Fibroblast of gingiva (primary cell): ENCODE data around the gene TRAPPC13.

Experiments
- DNase-seq: peaks from one replicate; pipeline ENCODE4 v3.0.0-alpha.2; 2011; ENCODE audit warnings: low read depth

TRAPPC13 gene

DNA sequence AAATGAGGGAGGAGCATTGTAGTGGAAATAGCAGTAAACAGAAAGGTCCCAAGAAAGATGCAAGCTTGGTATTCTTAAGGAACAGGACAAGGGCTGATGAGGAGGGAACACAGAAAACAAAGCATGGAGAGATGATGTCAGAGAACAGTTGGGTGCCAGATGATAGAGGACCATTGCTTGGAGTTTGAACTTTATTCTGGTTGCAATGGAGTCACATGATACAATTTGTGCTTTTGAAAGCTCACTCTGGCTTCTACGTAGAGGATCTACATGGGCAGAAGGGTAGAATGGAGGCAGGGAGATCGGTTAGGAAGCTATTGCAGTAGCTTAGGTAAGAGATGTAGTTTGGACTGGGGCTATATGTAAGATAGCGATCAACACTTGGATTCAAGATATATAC lies 57.3 kb downstream of the TRAPPC13 start:
- DNase-seq = no peak

DNA sequence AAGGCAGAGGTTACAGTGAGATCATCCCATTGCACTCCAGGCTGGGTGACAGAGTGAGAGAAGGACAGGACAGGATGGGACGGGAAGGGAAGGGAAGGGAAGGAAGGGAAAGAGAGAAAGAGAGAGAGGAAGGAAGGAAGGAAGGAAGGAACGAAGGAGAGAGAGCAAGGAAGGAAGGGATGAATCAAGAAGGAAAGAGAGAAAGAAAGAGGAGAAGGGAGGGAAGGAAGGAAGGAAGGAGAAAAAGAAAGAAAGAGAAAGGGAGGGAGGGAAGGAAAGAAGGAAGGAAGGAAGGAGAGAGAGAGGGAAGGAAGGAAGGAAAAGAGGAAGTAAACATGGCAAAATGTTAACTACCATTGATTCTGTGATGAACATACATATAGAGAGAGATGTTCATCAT lies 68.3 kb downstream of the TRAPPC13 start:
- DNase-seq = no peak

DNA sequence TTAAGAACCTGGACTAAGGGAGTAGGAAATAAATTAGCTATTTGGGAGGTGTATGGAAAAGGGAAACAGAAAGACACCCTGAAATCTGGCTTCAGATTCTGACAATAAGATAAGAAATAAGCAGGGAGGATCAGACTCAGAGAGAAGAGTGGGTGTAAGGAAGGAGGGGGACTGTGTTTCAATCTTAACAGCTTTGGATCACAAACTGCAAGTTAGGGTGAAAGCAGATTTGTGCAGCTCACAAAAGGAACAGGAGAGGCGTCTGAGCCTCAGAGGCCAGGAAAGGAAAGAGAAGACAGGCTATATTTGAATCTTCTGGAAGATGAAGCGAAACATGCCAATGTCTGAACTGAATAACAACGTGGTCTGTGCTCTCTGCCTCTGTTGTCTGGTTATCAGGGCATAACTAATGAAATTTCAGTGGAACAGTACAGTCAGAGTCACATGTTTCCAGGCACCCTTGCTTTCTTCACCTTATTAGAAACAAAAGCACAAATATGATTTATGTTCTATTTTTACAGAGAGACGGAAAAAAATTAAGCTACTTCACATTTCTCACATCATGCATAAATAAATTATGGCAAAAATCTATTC lies 70.4 kb downstream of the TRAPPC13 start:
- DNase-seq = no peak

DNA sequence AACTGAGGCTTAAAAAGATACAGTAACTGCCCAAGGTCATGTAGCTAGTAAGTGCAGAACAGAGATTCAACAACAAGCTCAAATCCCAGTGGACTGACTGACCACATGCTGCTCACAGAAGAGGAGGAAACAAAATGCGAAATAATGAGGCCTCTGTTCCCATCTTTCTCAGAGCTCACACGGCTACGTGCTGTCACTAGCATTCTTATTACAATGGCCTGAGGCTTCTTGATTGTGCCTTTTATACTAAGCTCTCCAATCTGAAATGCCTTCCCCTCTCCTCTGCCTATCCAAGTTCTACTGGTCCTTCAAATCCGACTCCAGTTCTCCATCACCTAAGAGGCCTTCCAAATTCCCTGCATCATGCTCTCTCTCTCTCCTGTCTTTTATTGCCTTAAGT lies 71.1 kb downstream of the TRAPPC13 start:
- no peak for DNase-seq

DNA sequence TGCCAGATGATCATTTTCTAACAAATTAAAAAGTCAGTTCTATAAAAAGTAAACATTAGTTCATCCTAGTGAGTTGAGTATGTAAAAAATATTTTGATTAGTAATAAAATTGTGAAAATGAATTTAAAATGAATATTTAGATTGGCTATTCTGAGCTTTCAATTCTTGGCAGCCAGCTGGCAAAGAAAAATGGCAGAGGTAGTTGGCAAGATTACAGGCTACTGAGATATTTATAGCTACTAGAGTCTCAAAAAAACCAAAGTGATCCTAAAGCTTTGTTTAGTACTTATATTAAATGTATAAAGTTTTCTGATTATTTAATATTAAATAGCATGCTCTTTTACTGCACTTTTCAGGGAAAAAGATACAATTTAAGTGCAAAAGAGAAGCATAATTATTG lies 72.1 kb downstream of the TRAPPC13 start:
- DNase-seq = peak; percentile 23

DNA sequence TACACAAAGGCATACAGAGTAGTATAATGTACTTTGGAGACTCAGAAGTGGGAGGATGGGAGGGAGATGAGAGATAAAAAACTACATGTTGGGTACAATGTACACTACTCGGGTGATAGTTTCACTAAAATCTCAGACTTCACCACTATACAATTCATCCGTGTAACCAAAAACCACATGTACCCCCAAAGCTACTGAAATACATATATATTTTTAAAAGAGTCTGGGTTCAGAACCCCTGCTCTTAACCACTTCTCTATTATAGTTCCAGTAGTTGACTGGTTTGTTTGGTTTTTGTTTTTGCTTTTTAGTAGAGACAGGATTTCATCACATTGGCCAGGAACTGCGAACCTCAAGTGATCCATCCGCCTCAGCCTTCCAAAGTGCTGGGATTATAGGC lies 74.5 kb downstream of the TRAPPC13 start:
- DNase-seq = no peak

DNA sequence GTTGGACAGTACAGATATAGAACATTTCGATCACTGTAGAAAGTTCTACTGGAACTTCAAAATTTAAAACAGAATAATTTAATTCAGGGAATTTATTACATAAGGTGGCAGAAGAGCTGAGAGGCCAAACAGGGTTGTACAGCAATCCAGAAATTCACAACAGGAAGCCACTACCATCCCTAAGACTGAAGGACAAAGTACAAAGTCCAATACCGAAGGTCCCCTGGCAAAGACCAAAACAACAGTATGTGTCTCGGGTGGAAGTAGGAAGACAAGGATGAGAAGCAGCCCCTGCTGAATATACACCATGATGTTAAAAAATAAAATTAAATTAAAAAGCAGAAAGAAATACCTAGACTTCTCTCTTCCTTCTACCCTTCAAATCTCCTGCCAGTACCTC lies 77.2 kb downstream of the TRAPPC13 start:
- no peak for DNase-seq

DNA sequence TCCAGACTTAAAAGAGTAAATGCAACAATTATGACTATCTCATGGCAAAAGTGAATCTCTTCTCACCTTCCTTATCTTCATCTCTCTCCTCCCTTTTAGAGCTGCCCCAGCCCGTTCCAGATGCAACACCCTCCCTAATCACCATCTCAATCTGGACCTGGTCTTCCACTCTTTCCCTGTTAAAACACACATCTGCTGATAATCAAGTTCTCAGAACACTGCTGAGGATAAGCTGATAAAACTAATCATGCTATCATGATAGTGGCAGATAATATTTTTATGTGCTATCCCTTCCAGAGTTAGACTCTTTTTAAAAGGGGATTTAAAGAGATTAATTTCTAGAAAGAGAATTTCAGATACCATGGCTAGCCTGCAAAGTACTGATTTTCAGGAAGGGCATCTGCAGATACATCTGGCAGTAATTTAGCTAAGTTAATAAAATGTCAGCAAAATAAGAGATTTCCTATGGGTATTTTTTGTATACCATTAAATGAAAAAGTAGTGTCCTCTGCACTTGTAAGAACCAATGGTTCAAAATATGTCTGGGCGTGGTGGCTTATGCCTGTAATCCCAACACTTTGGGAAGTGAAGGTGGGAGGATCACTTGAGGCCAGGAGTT lies 79.9 kb downstream of the TRAPPC13 start:
- no peak for DNase-seq

DNA sequence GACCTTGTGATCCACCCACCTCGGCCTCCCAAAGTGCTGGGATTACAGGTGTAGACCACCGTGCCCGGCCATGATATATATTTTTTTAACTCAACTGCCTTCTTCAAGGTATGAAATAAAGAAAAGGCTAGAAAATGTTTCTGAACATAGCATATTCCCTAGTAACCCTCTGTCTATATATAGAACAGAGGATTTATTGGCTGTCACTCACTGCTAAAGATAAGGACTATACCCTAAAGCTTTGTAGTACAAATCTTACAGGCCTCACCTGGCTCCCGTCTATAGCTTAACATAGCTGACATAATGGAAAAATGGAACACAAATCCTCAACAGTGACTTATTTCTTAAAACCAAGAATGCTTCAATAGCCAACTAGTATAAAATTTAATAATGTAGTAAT lies 82.8 kb downstream of the TRAPPC13 start:
- no peak for DNase-seq

DNA sequence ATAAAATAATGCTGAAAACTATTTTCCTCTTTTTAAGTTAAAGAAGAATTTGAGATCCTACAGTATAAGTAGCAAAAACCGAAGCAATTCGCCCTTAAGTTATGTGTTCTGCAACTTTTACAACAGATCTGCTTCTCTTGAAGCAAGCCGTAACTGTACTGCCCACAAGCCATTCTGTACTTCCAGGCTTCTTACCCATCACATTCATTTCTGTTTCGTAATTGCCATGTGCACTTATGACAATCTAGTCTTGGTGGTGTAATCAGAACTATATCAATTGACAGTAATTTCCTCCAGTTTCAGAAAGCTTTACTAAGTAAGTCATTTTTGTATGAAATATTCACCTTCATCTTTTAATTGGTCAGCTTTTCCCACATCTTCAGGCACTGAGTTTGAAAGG lies 83.3 kb downstream of the TRAPPC13 start:
- peak; percentile 69 for DNase-seq
